ENCODE measurements around the gene HIVEP3. TPM values are rescaled to one million over a fixed set of nuclear protein-coding genes. Genes with fewer than 3 reads are reported as not detected.

HIVEP3 gene
- total RNA-seq, 1 donor from 2014 or later, result 2.9 TPM

- H3K4me1 ChIP-seq, result no peaks in the 10 kb centered on the region
- no peaks in the 10 kb centered on the region for H3K27me3 ChIP-seq
- no peak for TF ChIP-seq CTCF (IDR thresholded peaks at IDR 0.05)
- no peak for TF ChIP-seq POLR2A (IDR thresholded peaks at IDR 0.05)
- TF ChIP-seq POLR2AphosphoS5 (IDR thresholded peaks at IDR 0.05; ENCODE audit: insufficient read depth in 1 of 2, low read depth in 1 of 2), result no peak
- intact Hi-C loops (cut with DNase I), result no loop called here
- no peak for DNase-seq (ENCODE audit: extremely low spot score in 2 of 2)
- no peaks in the 10 kb centered on the region for H3K36me3 ChIP-seq
- H3K9me3 ChIP-seq, result no peaks in the 10 kb centered on the region
- no peak overlapping the region for H3K27ac ChIP-seq
- no peak overlapping the region for H3K4me3 ChIP-seq
Measured at GRCh38 chr1:41880950-41881885, 37.5 kb downstream of the HIVEP3 start.

- intact Hi-C loops (cut with DNase I), result no loop called here
- no peaks in the 10 kb centered on the region for H3K36me3 ChIP-seq
- no peak overlapping the region for H3K27ac ChIP-seq
- TF ChIP-seq POLR2AphosphoS5 (IDR thresholded peaks at IDR 0.05; ENCODE audit: insufficient read depth in 1 of 2, low read depth in 1 of 2), result no peak
- TF ChIP-seq CTCF (IDR thresholded peaks at IDR 0.05), result no peak
- no peak for TF ChIP-seq POLR2A (IDR thresholded peaks at IDR 0.05)
- no peaks in the 10 kb centered on the region for H3K4me1 ChIP-seq
- no peak for DNase-seq (ENCODE audit: extremely low spot score in 2 of 2)
- no peak overlapping the region for H3K4me3 ChIP-seq
- no peaks in the 10 kb centered on the region for H3K27me3 ChIP-seq
- H3K9me3 ChIP-seq, result no peaks in the 10 kb centered on the region
Measured at GRCh38 chr1:41880261-41880660, 38.5 kb downstream of the HIVEP3 start.

GRCh38 chr1:41879617-41880016 is 39.1 kb downstream of the HIVEP3 start:
- no peaks in the 10 kb centered on the region for H3K9me3 ChIP-seq
- DNase-seq (ENCODE audit: extremely low spot score in 2 of 2), result no peak
- H3K27ac ChIP-seq, result no peak overlapping the region
- intact Hi-C loops (cut with DNase I), result no loop called here
- no peaks in the 10 kb centered on the region for H3K36me3 ChIP-seq
- no peaks in the 10 kb centered on the region for H3K27me3 ChIP-seq
- no peak overlapping the region for H3K4me3 ChIP-seq
- H3K4me1 ChIP-seq, result no peaks in the 10 kb centered on the region
- TF ChIP-seq POLR2AphosphoS5 (IDR thresholded peaks at IDR 0.05; ENCODE audit: insufficient read depth in 1 of 2, low read depth in 1 of 2), result no peak
- TF ChIP-seq POLR2A (IDR thresholded peaks at IDR 0.05), result no peak
- TF ChIP-seq CTCF (IDR thresholded peaks at IDR 0.05), result no peak

GRCh38 chr1:41878911-41879310 is 39.8 kb downstream of the HIVEP3 start:
- no peak for TF ChIP-seq POLR2AphosphoS5 (IDR thresholded peaks at IDR 0.05; ENCODE audit: insufficient read depth in 1 of 2, low read depth in 1 of 2)
- no peak for TF ChIP-seq POLR2A (IDR thresholded peaks at IDR 0.05)
- TF ChIP-seq CTCF (IDR thresholded peaks at IDR 0.05), result no peak
- Histone ChIP-seq H3K27ac (no peak overlapping the region), H3K36me3 (no peaks in the 10 kb centered on the region), H3K4me1 (no peaks in the 10 kb centered on the region), H3K4me3 (no peak overlapping the region), H3K9me3 (no peaks in the 10 kb centered on the region), H3K27me3 (no peaks in the 10 kb centered on the region)
- intact Hi-C loops (cut with DNase I), result no loop called here
- no peak for DNase-seq (ENCODE audit: extremely low spot score in 2 of 2)

GRCh38 chr1:41878495-41878894 is 40.2 kb downstream of the HIVEP3 start:
- TF ChIP-seq POLR2A (IDR thresholded peaks at IDR 0.05) (no peak), CTCF (IDR thresholded peaks at IDR 0.05) (no peak), POLR2AphosphoS5 (IDR thresholded peaks at IDR 0.05; ENCODE audit: insufficient read depth in 1 of 2, low read depth in 1 of 2) (no peak)
- intact Hi-C loops (cut with DNase I), result no loop called here
- Histone ChIP-seq H3K9me3 (no peaks in the 10 kb centered on the region), H3K27ac (no peak overlapping the region), H3K4me3 (no peak overlapping the region), H3K4me1 (no peaks in the 10 kb centered on the region), H3K27me3 (no peaks in the 10 kb centered on the region), H3K36me3 (no peaks in the 10 kb centered on the region)
- no peak for DNase-seq (ENCODE audit: extremely low spot score in 2 of 2)
